Erythroblast (primary cell): Measurements from ENCODE around the gene GARRE1.

Experiments
- GATA1 ChIP-seq: IDR thresholded peaks from 2 replicates; pipeline ENCODE4 v1.6.1; 2011; ENCODE audit warnings: low read depth, mild to moderate bottlenecking, control low read depth, low read length, moderate library complexity
- POLR2A ChIP-seq: IDR thresholded peaks from 2 replicates; pipeline ENCODE4 v1.6.1; 2011; ENCODE audit warnings: mild to moderate bottlenecking, low read length

DNA sequence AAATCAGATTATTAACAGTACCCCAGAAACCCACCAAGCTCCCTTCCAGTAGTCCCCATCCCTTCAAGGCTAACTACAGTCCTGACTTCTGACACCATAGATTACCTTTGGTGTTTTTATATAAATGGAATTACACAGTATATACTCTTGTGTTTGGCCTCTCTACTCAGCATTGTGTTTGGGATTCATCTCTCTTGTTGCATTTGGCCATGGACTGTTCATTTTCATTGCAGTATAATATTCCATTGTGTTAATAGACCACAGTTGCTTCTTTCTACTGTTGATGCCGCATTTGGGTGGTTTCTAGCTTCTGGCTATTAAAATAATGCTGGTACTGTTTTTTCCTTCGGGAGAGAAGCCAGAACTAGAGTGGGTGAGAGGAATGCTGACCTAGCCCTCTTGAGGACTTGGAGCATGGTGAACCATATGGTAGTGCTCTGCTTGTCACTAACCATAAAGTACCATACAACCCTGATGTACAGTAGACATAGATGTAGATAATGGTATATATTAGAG is 18.9 kb upstream of the GARRE1 start:
- TF ChIP-seq POLR2A (no peak), GATA1 (no peak)
